Choroid plexus epithelial cell (primary cell): ENCODE results near the gene NDST3.
"Not testable (repeated sequence)": the region's sequence is repeated elsewhere in the genome, so short reads cannot be mapped to it uniquely, and the experiment has no call there.

Experiments
- DNase-seq: peaks from one replicate; pipeline ENCODE4 v3.0.0-alpha.2; 2010; ENCODE audit warnings: low read depth
- H3K4me3 ChIP-seq: 2 replicates; pipeline ENCODE4 v1.5.1; 2011; ENCODE audit warnings: low read depth, mild to moderate bottlenecking, control low read depth, low read length, moderate library complexity
- TF ChIP-seq, protein P1 (sequence below): conservative IDR thresholded peaks from 2 replicates; pipeline ENCODE4 v1.5.1; 2011; ENCODE audit warnings: low read depth, mild to moderate bottlenecking, control low read depth, inconsistent platforms, low read length, moderate library complexity

NDST3 gene

DNA sequence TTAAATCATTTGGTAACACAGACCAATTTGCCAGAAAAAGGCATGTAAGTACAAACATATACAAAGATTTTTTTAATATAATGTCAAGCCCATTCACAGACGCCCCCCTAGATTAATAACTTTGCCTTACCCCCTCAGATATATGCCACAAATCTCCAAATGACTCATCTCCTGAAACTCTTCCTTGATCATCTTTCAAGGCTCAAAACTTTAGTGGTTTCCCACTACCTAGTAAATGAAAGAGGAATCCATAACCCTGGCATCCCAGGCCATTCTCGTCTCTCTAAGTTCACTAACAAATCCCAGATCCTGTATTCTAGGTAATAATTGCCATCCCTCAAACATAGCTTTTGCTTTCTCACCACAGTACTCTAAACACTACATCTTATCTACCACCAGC is 256.7 kb downstream of the NDST3 start:
- H3K4me3 ChIP-seq: no peak overlapping the region
- TF ChIP-seq, protein P1, sequence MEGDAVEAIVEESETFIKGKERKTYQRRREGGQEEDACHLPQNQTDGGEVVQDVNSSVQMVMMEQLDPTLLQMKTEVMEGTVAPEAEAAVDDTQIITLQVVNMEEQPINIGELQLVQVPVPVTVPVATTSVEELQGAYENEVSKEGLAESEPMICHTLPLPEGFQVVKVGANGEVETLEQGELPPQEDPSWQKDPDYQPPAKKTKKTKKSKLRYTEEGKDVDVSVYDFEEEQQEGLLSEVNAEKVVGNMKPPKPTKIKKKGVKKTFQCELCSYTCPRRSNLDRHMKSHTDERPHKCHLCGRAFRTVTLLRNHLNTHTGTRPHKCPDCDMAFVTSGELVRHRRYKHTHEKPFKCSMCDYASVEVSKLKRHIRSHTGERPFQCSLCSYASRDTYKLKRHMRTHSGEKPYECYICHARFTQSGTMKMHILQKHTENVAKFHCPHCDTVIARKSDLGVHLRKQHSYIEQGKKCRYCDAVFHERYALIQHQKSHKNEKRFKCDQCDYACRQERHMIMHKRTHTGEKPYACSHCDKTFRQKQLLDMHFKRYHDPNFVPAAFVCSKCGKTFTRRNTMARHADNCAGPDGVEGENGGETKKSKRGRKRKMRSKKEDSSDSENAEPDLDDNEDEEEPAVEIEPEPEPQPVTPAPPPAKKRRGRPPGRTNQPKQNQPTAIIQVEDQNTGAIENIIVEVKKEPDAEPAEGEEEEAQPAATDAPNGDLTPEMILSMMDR: no peak
- DNase-seq: no peak

DNA sequence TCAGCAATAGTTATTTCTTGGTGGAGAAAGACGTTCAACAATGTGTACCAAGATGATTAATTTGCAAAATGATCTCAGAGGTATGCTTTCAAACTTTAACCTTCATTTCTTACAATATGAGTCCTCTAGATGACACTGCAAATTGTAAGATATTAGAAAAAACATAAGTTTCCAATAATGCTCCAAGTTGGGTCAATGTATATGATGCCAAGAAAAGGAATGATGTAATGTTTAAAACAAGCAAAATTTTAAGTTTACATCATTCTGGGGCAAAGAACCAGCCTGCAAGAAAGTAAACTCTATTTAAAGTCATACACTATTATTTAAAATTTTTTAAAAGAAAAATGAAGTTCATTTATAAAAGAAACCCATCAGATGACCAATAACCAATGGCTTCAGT is 262.4 kb downstream of the NDST3 start:
- TF ChIP-seq, protein P1: no peak
- no peak overlapping the region for H3K4me3 ChIP-seq
- DNase-seq: no peak

DNA sequence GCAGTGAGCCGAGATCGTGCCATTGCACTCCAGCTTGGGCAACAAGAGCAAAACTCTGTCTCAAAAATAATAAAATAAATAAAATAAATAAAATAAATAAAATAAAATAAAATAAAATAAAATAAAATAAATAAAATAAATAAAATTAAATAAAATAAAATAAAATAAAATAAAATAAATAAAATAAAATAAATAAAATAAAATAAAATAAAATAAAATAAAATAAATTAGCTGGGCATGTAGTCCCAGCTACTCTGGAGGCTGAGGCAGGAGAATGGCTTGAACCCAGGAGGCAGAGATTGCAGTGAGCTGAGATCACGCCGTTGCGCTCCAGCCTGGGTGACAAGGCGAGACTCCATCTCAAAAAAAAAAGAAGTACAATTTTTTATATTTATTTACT is 265.3 kb downstream of the NDST3 start:
- not testable (repeated sequence) for DNase-seq, H3K4me3 ChIP-seq

DNA sequence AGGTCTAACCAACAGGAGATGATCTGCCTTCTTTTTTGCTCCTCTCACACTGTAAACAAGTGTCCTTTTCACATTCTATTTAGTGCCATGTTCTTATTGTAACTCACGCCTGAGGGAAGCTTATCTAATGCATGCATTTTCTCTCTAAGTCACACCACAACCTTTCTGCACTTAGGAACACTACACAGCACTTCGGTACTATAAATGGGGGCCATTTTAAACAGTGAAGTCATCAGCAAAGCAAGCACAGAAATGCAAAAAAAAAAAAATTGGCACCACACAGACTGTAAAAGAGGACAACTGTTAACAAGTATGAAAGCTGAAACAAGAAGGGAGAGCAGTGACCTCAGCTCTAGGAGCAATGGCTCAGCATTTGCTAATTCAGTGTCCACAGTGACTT is 273.4 kb downstream of the NDST3 start:
- TF ChIP-seq, protein P1: no peak
- no peak overlapping the region for H3K4me3 ChIP-seq
- no peak for DNase-seq
